Fibroblast of mammary gland (primary cell): Measurements from ENCODE around the gene PRSS3.
A peak's percentile ranks its signal among the peaks of the same experiment; 100 is the strongest.
"Not testable (repeated sequence)": the region's sequence is repeated elsewhere in the genome, so short reads cannot be mapped to it uniquely, and the experiment has no call there.

ENCODE experiments used
- DNase-seq: peaks from one replicate; pipeline ENCODE4 v3.0.0-alpha.2; 2010; ENCODE audit warnings: low read depth
- H3K4me3 ChIP-seq: 2 replicates; pipeline ENCODE4 v1.5.1; 2011; ENCODE audit warnings: low read depth, mild to moderate bottlenecking, low read length, moderate library complexity; ENCODE audit not compliant: control insufficient read depth
- CTCF ChIP-seq: conservative IDR thresholded peaks from 2 replicates; pipeline ENCODE4 v1.5.1; 2011; ENCODE audit warnings: low read depth, low read length, inconsistent platforms; ENCODE audit not compliant: control insufficient read depth, insufficient read depth

Gene PRSS3

DNA sequence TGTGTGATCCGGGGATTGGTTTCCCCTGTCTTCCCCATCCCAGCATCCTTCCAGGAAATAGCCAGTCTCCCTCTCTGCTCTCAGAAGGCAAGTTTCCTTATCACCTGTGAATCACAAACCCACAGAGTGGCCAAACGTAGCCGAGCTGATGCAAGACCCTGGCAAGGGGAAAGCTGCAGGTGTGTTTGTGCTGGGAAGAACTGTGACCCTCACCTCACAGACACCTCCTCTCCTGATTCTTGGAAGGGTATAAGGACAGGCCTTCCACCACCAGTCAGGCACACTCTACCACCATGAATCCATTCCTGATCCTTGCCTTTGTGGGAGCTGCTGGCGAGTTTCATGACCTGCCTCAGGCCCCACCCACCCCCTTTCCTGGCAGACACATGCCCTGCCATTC is at the start of gene PRSS3:
Gene PRSS3, plus strand, starts transcription at position 281 of the 400 bp plus-strand sequence. Its CDS starts 13 bp downstream, at position 294.
- no peak for TF ChIP-seq CTCF
- DNase-seq = no peak
- no peak within 1 kb of the TSS for H3K4me3 ChIP-seq

- H3K4me3 ChIP-seq = no peak overlapping the region
- no peak for DNase-seq
- no peak for TF ChIP-seq CTCF
Observed at GRCh38 chr9:33748633-33749304, 46.6 kb upstream of the PRSS3 start.

- not testable (repeated sequence) for H3K4me3 ChIP-seq, DNase-seq
Observed at GRCh38 chr9:33749305-33749654, 46.1 kb upstream of the PRSS3 start.

DNA sequence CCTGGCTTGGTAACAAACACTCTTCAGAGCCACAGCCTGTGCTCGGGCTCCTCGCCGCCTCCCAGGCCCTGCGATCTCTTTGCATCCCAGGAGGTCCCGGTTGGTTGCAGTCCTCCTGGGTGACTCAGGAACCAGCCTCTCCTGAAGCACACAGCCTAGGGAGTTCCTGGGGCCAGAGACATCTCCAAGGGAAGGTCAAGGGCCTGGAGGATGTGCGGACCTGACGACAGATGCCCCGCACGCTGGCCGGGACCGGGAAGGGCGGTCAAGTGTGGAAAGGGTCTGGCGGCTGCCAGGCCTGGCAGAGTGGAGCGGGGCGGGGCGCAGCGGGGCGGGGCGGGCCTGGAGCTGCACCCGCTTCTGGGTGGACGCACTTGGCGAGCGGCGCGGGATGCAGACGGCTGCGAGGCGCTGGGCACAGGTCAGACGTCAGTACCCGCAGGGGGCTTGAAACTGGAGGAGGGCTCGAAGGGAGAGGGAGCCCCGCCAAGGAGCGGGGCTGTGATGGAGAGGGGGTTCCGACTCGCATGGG is 45.0 kb upstream of the PRSS3 start:
- TF ChIP-seq CTCF = no peak
- H3K4me3 ChIP-seq = peak overlapping the region; percentile 56
- peak; percentile 29 for DNase-seq

- no peak for DNase-seq
- peak overlapping the region; percentile 56 for H3K4me3 ChIP-seq
- TF ChIP-seq CTCF = no peak
Observed at GRCh38 chr9:33750839-33751339, 44.5 kb upstream of the PRSS3 start.

GRCh38 chr9:33751536-33752129 is 43.7 kb upstream of the PRSS3 start:
- TF ChIP-seq CTCF = no peak
- DNase-seq = no peak
- peak overlapping the region; percentile 56 for H3K4me3 ChIP-seq

GRCh38 chr9:33752130-33752637 is 43.2 kb upstream of the PRSS3 start:
- H3K4me3 ChIP-seq = no peak overlapping the region
- no peak for TF ChIP-seq CTCF
- DNase-seq = no peak

DNA sequence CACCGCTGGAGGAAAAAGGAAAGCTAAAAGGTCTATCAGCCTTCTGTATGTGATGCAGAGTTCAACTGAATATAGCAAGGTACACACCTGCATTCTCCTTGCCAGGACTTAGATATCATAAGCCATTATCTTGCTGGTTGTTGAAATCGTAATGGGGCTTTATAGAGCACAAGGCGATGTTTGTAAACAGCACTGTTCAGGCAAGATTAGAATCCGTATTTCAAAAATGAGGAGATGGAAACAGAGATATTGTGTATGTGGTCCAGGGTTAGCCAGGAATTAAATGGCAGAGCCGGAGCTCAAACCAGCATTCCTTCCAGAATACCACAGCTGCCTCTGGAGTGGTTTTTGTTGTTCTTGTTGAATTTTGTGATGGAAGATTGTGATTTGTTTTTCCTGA is 42.6 kb upstream of the PRSS3 start:
- H3K4me3 ChIP-seq, DNase-seq: not testable (repeated sequence)

DNA sequence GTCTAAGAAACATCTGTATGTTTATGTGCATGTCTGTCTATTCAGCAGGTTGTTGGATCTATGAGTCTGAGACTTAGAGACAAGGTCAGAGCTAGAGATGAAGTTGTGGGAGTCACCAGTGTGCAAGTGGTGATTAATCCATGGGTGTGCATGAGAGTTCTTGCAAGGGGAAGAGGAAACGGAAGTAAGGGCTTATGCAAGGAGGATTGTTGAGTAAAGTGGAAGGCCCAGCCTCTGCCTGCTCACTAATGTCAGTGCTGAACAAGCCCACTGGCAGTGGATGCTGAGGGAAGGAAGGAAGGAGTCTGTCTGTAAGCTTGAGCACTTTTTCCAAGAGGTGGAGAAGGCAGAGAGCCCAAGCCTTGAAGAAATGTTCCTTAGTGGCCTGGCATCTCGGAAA is 35.7 kb upstream of the PRSS3 start:
- DNase-seq = peak; percentile 63
- H3K4me3 ChIP-seq = not testable (repeated sequence)
